NCI-H1930 (cell line): ENCODE data around the gene BTNL8.

Source experiments
- DNase-seq, 2 experiments: peaks; one replicate each; lab custom pipeline; 2025; lab: John Stamatoyannopoulos, UW

The BTNL8 gene, protein sequence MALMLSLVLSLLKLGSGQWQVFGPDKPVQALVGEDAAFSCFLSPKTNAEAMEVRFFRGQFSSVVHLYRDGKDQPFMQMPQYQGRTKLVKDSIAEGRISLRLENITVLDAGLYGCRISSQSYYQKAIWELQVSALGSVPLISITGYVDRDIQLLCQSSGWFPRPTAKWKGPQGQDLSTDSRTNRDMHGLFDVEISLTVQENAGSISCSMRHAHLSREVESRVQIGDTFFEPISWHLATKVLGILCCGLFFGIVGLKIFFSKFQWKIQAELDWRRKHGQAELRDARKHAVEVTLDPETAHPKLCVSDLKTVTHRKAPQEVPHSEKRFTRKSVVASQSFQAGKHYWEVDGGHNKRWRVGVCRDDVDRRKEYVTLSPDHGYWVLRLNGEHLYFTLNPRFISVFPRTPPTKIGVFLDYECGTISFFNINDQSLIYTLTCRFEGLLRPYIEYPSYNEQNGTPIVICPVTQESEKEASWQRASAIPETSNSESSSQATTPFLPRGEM

DNA sequence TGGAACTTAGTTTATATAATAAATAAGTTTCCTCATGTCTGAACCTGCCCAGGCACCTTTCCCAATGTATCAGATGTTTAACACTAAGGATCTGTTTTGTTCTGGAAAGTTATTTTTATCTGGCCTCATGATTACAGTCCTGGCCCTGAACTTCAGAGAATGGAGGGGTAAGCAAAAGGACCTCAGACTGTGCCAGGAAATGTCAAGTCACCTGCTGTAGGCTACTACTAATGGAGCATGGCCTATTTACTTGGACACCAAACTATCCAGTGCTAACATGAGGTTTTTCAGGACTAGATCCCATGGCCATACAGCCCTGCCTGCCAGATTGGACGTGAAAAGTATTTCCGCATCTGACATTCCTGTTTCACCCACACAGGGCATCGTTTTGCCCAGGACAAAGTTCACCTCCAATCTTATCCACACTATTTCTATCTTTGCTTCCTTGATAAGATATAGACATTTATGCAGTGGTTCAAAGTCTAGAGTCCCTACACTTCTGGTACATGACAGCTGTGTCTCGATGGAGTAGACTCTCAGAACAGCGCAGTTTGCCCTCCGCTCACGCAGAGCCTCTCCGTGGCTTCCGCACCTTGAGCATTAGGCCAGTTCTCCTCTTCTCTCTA is at the start of gene BTNL8:
Gene BTNL8 (plus strand): TSS at position 539 of the 626 bp plus-strand sequence. CDS start 152 bp downstream, outside the sequence.
- DNase-seq, result no peak

DNA sequence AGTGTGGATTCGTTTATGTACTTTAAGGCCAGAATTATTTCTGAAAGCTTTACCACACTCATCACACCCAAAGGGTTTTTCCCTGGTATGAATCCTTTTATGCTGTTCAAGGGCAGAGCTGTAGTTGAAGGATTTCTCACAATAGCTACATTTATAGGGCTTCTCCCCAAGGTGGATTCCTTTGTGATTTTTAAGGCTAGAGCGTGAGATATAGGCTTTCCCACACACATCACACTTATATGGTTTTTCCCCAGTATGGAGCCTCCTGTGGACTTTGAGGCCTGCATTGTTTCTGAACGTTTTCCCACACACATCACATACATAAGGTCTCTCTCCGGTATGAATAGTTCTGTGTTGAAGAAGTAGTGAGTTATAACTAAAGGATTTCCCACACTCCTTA is 49.1 kb upstream of the BTNL8 start:
- no peak for DNase-seq

DNA sequence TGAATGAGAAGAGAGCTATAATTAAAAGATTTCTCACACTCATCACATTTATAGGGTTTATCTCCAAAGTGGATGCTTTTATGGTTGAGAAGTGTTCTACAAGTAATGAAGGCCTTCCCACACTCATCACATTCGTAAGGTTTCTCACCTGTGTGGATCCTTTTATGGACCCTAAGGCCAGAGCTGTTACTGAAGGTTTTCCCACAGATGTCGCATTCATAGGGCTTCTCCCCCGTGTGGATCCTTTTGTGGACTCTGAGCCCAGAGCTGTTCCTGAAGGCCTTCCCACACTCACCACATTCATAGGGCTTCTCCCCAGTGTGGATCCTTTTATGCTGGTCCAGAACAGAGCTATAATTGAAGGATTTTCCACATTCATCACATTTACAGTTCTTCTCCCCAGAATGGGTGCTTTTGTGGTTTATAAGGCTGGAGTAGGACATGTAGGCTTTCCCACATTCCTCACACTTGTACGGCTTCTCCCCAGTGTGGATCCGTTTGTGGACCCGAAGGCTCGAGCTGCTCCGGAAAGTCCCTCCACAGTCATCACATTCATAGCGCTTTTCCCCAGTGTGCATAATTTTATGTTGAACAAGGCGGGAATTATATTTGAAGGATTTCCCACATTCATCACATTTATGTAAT is 48.4 kb upstream of the BTNL8 start:
- DNase-seq, result no peak

DNA sequence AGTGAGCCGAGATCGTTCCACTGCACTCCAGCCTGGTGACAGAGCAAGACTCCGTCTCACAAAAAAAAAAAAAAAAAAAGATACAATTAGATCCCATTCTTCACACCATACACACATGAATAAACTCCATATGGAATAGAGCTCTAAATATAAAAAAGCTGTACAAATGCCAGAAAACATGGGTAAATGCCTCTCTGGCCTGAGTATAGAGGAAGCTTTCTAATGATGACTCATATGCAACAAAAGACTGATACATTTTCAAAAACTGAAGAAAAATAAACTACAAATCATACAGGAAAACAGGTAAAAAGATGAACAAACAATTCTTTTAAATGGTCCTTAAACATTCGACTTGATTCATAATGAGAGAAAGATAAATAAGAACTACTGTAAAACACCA is 46.5 kb upstream of the BTNL8 start:
- DNase-seq, result no peak

DNA sequence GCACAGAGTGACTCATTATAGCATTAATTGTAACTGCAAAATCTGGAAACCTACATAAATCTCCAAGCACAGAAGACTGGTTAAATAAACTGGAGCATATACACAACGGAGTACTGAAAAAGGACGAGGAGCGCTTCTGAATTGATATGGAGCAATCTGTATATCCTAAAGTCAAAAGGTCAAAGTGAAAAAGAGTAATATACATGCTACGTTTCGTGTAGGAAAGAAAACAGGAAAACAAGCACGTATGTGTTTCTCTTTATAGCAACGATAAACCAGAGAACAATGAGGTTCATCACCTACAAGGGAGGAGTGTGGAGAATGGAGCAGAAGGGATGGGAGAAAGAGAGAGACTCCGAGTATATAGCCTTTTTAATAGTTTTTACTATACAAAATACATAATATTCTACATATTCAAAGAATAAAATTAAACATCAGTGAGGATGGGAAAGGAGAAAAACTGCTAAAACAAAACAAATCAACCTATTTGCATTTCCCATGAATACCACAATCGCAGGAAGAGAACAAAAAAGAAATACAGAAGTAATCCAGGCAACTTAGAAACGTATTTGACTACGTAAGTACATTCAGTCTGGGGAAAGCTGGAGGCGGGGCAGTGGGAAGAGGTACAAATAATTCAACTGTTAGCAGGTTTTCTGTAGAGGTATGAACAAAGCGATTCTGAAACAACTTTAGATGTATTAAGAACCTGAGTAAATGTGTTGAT is 45.7 kb upstream of the BTNL8 start:
- DNase-seq, result no peak

DNA sequence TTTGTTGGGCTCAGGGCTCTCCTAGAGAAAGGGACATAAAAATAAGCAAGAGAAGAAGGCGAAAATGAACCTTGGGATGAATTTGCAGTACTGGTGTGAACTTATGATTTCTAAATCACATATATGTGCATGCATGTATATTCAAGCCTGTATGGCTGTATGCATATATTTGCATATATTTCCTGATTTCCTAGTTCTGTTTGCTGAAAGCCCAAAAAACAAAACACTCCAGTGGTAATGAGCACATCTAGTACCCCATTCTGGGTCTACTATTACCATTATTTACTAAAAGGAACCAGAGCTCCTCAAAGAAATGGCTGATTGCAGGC is 45.1 kb upstream of the BTNL8 start:
- no peak for DNase-seq

DNA sequence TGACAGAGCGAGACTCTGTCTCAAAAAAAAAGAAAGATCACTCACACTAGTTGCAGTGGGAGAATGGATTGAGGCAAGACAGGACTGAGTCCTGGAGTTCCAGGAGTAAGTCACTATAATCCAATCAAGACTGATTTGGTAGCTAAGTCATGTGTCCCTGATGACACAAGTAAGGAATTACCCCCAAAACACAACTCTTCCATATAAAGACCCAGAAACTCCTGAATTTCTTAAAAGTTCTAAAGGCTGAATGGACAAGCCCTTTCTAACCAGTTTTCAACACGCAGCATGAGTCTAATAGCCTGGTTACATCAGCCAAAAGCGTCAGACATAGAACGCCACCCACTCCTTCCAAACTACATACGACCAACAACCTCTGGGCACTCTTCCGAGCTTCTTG is 40.4 kb upstream of the BTNL8 start:
- no peak for DNase-seq

DNA sequence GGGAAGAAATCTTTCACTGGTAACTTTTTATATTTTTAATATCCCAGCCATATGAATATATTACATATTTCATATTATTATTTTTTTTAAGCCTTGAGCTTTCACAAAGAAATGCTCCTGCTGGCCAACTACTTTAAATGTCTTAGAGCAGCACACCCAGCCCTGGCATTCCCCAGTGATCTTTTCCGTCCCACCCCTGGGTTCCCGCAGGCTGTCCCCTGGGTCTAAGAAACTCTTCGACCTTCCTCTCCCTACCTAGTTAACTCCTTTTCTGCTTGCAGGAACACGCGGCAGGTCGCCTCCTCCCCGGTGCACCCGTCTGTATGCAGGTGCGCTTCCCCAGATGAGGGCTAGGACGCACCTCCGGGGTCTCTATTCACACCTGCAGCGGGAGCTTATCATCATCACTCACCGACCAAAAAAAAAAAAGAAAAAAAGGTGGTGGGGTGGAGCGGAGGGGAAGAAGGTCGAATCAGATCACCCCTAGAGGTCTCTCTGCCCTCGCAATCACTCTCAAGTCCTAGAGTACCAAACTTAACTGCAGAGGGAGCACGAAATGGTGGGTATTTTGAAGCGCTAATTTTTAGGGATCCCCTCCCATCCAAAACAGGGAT is 38.6 kb upstream of the BTNL8 start:
- peak; percentile 32 to 54 for DNase-seq

DNA sequence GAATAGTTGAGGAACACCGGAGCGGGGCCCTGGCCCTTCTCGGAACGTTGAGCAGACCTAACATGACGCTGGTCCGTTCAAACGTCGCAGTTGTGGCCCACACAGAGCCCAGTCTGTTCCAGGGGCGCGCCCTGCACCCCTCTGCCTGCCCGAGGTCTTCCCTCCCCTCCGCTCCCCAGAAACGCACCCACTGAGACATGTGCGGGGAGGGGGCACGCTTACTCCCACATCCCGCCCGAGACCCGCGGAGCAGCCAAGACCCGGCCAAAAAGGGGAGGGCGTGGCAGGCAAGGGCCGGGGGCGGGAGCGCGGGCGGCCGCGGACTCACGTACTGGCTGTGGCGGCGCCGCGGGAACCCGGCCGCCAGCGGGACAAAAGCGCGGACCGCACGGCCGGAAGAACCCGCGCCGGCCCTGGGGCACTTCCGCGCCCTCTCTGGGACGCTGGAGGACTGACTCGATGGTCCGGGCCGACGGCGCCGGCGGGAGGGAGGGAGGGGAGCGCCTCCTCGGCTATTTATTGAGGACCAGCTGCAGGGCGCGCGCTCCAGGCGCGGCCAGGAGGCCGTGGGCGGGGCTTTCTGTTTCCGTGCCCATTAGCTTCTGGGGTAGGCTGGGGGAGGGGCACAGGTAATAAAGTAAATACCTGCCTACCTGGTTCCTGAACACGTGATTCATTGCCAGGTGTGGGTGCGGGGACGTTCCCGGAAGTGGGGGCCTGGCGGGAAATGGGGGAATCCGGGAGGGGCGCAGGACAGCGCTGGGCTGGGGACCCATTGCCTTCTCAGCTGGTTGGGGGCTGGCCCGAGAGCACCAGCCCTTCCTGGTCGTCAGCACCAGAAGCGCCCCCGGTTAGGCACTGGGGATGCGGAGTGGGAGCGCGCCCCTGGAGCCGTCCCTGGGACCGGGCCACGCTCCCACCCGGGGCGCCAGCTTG is 37.8 kb upstream of the BTNL8 start, which contains the start of gene ZFP62:
Gene ZFP62 (minus strand): TSS at position 390 of the 936 bp plus-strand sequence. CDS start 57 bp downstream, at position 333.
- peak; percentile 80 to 82 for DNase-seq

DNA sequence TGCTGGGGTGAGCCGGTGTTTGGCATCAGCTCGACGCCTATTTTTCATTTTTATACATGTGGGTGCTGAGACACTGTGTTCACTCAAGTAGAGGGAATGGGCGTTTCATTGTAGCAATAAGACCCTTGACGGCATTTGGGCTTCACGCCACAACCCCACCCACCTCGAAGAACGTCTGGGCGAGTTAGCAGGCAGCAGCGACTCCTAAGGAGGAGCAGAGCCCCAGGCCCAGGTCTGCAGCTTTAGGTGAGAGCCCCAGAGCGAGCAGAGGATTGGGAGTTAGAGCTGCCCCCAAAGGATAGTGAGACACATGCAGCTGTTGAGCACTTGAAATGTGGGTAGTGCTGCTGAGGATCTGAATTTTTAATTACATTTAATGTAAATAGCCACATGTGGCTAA is 36.3 kb upstream of the BTNL8 start:
- no peak for DNase-seq

DNA sequence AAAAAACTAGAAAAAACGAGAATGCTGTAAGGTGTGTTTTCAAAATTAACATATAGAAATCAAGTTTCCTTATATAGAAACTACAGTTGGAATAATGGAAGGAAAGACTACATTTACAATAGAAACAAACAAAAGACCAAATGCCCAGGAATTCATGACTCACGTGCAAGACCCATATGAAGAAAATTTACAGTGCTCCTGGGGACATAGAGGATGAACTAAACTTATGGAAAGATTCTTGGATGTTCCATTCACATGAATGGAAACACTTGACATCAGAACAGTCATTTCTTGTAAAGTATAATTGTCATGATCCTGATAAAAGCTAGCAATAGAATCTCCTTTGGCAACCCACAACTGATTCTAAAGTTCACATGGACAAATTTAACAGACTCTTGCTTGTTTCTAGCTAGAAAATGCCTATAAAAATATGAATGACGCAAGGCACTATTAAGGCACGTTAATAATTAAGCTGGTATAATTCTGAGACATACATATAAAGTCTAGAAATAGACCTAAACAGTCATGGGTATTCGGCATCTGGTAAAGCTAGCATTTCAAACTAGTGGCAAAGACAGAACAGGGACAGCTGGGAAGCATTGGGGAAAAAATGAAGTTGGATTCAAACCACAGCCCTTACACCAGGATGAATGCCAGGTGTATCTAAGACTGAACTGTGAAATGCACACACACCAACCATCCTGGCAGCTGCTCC is 32.8 kb upstream of the BTNL8 start:
- no peak for DNase-seq

DNA sequence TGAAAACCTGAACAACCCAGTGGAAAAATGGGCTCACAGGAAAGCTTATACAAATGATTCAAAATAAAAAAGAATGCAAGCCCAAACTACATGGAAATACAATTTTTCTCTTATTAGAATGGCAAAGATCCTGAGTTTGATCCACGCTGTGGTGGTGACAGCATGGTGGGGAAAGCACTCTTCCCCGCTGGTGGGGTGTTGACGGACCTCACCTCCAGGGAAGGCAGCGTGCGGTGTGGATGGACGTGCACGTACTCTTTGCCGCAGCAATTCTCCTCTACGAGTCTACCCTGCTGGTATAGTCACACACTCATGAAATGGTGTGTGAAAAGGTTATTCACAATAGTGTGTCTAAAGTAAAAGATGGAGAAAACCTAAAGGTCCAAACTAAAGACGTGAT is 32.0 kb upstream of the BTNL8 start:
- DNase-seq, result no peak

DNA sequence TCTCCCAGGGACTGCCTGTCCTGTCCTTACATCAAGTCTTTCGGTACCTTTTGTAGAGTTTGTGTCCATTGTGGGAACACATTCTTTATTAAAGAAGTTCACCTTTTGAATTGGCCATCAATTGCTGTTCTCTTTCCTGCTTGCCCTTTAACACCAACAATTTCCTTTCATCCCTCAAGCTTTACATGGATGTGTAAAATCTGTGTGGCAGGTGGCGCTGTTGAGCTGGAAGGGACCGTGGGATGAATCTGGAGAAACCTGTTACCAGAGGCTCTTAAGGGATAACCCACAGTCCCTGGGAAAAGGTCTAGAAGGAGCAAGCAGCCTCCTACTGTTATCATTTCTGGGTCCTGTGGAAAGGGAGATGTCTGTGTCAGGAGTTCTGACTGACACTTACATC is 30.0 kb upstream of the BTNL8 start:
- peak; percentile 45 to 65 for DNase-seq

DNA sequence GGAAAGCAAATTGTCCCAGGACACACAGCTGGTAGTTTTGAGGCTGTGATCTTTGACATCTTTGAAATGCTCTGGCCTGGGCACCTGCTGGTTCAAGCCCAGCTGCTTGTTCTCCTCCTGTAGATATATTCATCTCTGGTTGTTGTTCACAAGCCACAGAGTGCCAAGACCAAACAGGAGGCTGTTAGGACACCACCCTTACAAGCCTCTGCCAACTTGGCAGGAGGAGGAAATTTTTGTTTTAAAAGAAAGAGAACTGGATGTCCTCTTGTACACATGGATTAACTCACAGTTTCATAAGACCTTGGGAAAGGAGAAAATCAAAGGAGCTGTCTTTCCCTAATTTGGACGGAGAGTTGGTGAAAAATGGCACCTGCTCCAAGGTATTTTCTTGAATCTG is 29.4 kb upstream of the BTNL8 start:
- no peak for DNase-seq

DNA sequence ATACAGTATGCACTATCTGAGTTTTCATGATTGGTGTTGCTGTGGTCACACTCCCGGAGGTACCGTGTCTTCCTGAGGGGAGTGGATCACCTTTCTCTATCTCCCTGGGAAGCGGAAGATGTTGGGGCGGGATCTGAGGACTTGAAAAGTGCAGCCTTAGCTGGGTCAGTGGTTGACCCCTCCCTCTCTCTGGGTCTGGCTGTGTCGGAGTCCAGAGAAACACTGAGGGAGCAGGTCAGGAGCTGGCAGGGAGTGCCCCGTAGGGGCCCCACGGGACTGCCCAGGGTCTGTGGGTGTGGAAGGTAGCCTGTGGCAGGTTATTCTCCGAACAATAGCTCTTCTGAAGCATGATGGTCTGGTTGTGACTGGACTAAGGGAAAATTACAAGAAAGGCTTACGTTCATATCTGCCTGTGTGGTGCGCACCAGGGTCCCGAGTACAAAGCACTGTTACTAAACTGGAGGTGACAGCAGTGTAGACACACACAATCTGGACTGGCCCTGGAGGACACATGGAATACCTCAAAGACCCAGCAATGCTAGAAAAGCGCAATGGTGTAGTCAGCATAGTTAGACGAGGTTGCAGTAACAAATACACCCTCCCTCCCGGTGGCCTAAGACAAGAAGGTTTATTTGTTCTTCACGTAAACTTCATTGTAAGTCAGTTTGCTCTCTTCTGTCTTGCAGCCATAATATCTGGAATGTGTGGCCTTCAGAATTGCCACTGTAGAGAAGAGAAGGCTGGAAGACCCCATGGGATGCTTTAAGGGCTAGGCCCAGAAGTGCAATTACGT is 28.5 kb upstream of the BTNL8 start:
- DNase-seq, result no peak

DNA sequence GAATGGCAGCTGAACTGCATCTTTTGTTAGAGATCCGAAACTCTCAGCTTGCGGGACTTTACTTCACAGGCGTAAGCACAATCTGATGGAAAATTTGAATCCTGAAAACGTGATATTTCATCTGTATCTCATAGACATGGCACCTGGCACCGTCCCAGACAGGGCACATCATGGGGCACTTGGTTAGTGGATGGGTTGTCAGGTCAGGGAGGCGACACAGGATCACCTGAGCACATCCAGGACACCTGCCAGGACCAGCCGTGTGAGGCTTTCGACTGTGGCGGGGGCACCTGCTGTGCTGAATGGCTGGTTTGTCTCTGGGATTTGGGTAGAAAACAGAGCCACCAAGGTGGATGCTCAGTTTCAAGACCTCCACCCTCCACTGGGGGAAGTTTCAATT is 26.5 kb upstream of the BTNL8 start:
- DNase-seq, result no peak

DNA sequence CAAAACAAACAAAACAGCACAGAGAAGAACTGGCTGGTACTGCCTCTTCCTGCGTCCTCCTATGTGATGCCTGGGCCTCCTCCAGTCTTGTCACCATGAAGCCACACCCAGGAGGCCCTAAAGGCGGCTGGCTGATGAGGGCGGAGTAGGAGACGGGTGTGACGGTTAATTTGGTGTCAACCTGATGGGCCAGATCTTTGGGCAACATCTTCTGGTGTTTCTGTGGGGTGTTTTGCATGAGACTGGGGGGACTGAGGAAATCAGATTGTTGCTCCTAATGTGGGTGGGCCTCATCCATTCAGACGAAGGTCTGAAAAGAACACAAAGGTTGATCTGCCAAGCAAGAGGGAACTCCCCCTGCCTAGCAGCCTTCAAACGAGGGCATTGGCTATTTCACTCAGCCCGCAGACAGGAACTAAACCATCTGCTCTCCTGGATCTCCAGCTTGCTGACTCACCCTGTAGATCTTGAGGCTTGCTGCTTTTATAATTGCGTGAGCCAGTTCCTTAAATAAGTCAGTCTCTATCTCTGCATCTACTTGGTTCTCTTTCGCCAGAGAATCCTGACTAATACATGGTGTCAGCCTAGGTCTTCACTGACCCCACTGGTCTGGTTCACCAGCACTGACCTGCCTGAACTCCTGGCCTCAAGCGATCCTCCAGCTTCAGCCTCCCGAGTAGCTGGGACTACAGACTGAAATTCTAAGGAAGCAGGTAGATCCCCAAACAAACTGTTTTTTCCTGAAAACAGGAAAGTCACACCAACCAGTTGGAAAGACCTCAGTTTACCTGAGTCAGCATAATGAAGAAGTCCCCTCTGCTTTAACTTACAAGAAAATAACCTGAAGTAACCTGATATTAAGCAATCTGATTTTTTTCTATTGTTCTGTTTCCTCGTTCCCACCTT is 25.1 kb upstream of the BTNL8 start:
- DNase-seq, result no peak
